Gastrocnemius medialis (tissue), 4 donors: ENCODE data around the gene EXOC7. TPM values are rescaled to one million over a fixed set of nuclear protein-coding genes. Genes with fewer than 3 reads are reported as not detected.

Source experiments
- ATAC-seq, 2 donors: fragments of 150-250 bp; one replicate each; pipeline ENCODE4 v1.9.1; 2016
- DNase-seq, 2 donors: peaks; one replicate each; pipeline ENCODE4 v3.0.0-alpha.2; 2019
- H3K27ac ChIP-seq, 4 donors: fragments of 200-600 bp; sonication (generic); 1 replicate in 1 of 4; 2 replicates in 3 of 4; pipeline ENCODE4 v1.5.1; 2016 to 2018; ENCODE audit warnings: mild to moderate bottlenecking in 2 of 4, moderate library complexity in 1 of 4
- H3K27me3 ChIP-seq, 3 donors: fragments of 200-600 bp; sonication (generic) in 2 of 3; 1 replicate in 1 of 3; 2 replicates in 2 of 3; pipeline versions ENCODE4 v1.5.1 to v1.6.0; 2016 to 2019; ENCODE audit warnings: mild to moderate bottlenecking in 1 of 3, moderate library complexity in 1 of 3
- H3K36me3 ChIP-seq, 2 donors: fragments of 200-600 bp; sonication (generic) in 1 of 2; one replicate each; pipeline ENCODE4 v1.5.1; 2017 to 2018
- H3K4me1 ChIP-seq, 2 donors: fragments of 200-600 bp; sonication (generic) in 1 of 2; one replicate each; pipeline ENCODE4 v1.5.1; 2016 to 2017; ENCODE audit warnings: mild to moderate bottlenecking in 2 of 2
- H3K4me3 ChIP-seq, 4 donors: fragments of 200-600 bp; sonication (generic) in 3 of 4; 1 replicate in 1 of 4; 2 replicates in 3 of 4; pipeline ENCODE4 v1.5.1; 2016 to 2019; ENCODE audit warnings: mild to moderate bottlenecking in 2 of 4
- H3K9me3 ChIP-seq, 3 donors: fragments of 200-600 bp; sonication (generic) in 2 of 3; 1 replicate in 1 of 3; 2 replicates in 2 of 3; pipeline ENCODE4 v1.5.1; 2016 to 2019
- CTCF ChIP-seq, 5 experiments: fragments of 450-650 bp in 3 of 5; fragments of 200-600 bp in 2 of 5; sonication (generic) in 2 of 5; IDR thresholded peaks in 4 of 5; conservative IDR thresholded peaks in 1 of 5; 1 replicate in 4 of 5; 2 replicates in 1 of 5; pipeline ENCODE4 v1.5.1; 2016 to 2019; ENCODE audit warnings: antibody characterized with exemption in 5 of 5, mild to moderate bottlenecking in 3 of 5, moderate library complexity in 3 of 5
- POLR2A ChIP-seq, 2 donors: fragments of 450-650 bp; IDR thresholded peaks; one replicate each; pipeline ENCODE4 v1.6.1; 2017; ENCODE audit warnings: antibody characterized with exemption in 2 of 2, mild to moderate bottlenecking in 2 of 2, moderate library complexity in 2 of 2
- in situ Hi-C, 4 donors: fragments of 200-750 bp; cut with MboI; loops; one replicate each; pipeline versions ENCODE4 v1.15.0 to v1.8.0; 2017; ENCODE audit warnings: low sequenced_read_pairs in 4 of 4
- intact Hi-C: fragments of 100-400 bp; cut with DNase I; formaldehyde crosslinking; loops from one replicate; pipeline ENCODE4 v1.15.1; 2023; ENCODE audit warnings: low total_unique reads
- total RNA-seq, 4 donors: library from RNA; depleted of rRNA; stranded (reverse); fragments of >200 nt; gene quantifications; one replicate each; pipeline versions ENCODE4 v1.1.0 to v1.2.3, GENCODE V29; 2016

Gene EXOC7
- total RNA-seq, 4 donors from 2014 or later, result 49.5 to 70.7 (median 53.9) TPM

GRCh38 chr17:76087531-76087930 lies 16.1 kb downstream of the EXOC7 start:
- Histone ChIP-seq H3K4me1 (no peaks in the 10 kb centered on the region), H3K4me3 (no peak overlapping the region), H3K27me3 (no peaks in the 10 kb centered on the region), H3K9me3 (no peaks in the 10 kb centered on the region), H3K36me3 (peaks cover 0 to 92% of the 10 kb centered on the region in 2 donors), H3K27ac (no peak overlapping the region)
- intact Hi-C loops, result no loop called here
- DNase-seq, result no peak
- in situ Hi-C loops, result no loop called here
- ATAC-seq, result no peak
- no peak for TF ChIP-seq POLR2A (IDR thresholded peaks at IDR 0.05)
- TF ChIP-seq CTCF (IDR thresholded peaks at IDR 0.05 in 4 of 5, conservative IDR thresholded peaks at IDR 0.05 in 1 of 5), result no peak

- intact Hi-C loops, result no loop called here
- TF ChIP-seq CTCF (IDR thresholded peaks at IDR 0.05 in 4 of 5, conservative IDR thresholded peaks at IDR 0.05 in 1 of 5) (no peak), POLR2A (IDR thresholded peaks at IDR 0.05) (no peak)
- Histone ChIP-seq H3K4me1 (no peaks in the 10 kb centered on the region), H3K4me3 (no peak overlapping the region), H3K27me3 (no peaks in the 10 kb centered on the region), H3K9me3 (no peaks in the 10 kb centered on the region), H3K36me3 (peaks cover 0 to 84% of the 10 kb centered on the region in 2 donors), H3K27ac (no peak overlapping the region)
- ATAC-seq (no peak), DNase-seq (no peak)
- in situ Hi-C loops, result no loop called here
Measured at GRCh38 chr17:76086384-76086783, 17.2 kb downstream of the EXOC7 start.

DNA sequence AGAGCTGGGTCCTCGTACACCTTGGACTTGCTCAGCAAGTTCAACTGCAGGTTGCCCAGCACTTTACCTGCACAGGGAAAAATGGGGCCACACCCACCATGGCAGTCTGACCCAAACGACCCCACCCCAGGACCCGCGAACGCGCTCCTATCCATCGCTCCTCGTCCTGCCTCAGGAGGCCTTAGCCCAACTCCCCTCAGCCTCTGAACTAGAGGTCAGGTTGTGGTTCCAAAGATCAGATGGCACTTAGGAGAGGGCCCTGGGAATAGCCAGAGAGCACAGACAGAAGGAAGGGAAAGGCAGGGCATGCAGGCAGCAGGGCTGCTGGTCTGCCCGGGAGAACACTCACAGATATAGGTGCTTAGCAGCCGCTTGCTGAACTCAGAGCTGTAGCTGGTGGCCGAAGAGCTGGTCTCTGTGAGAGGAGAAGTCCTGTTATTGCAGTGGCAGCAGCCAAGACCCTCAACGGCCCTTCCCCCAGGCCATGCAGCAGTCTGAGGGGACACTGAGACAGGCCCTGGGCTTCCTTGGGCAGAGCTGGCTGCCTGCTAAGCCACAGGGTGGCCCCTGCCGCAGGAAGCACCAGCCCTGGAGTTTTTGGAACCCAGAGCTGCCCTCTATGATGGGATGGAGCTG lies 17.7 kb downstream of the EXOC7 start:
- H3K36me3 ChIP-seq, result peaks cover 0 to 79% of the 10 kb centered on the region in 2 donors
- H3K27me3 ChIP-seq, result no peaks in the 10 kb centered on the region
- no peak for TF ChIP-seq CTCF (IDR thresholded peaks at IDR 0.05 in 4 of 5, conservative IDR thresholded peaks at IDR 0.05 in 1 of 5)
- TF ChIP-seq POLR2A (IDR thresholded peaks at IDR 0.05), result no peak
- ATAC-seq, result no peak
- no peaks in the 10 kb centered on the region for H3K9me3 ChIP-seq
- intact Hi-C loops (no loop called here), in situ Hi-C loops (no loop called here)
- no peak overlapping the region for H3K27ac ChIP-seq
- H3K4me1 ChIP-seq, result no peaks in the 10 kb centered on the region
- H3K4me3 ChIP-seq, result no peak overlapping the region
- no peak for DNase-seq

DNA sequence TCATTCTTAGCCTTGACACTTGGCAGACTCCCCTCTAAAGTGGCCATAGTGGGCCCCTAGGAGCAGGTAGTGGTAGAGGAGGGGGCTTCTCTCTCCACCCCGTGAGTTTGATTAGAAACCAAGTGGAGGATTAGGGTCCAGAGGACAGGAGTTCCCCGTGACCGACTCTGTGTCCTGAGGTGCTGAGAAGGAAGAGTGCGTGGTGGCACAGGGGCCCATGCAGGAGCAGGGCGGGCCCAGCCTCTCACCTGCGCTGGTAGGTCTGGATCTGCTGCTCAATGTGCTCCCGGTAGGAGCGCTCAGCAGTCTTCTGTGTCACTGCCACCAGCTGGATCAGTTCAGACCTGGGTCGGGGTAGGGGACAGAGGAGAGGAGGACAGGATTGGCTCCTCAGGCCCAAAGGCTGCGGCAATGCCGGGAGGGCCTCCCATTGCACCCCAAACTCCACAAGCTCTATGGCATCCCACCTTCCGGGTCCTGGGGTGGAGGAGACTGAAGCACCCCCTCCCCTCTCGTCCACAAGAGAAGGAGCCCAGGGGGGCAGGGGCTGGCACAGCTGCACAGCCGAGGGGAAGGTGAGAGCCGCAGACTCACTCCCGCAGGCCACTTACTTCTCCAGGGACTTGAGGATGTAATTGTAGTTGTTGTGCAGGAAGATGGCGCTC lies 18.4 kb downstream of the EXOC7 start:
- Histone ChIP-seq H3K9me3 (no peaks in the 10 kb centered on the region), H3K27ac (no peak overlapping the region), H3K36me3 (peaks cover 0 to 73% of the 10 kb centered on the region in 2 donors), H3K4me3 (no peak overlapping the region), H3K27me3 (no peaks in the 10 kb centered on the region), H3K4me1 (no peaks in the 10 kb centered on the region)
- TF ChIP-seq CTCF (IDR thresholded peaks at IDR 0.05 in 4 of 5, conservative IDR thresholded peaks at IDR 0.05 in 1 of 5) (no peak), POLR2A (IDR thresholded peaks at IDR 0.05) (no peak)
- in situ Hi-C loops (no loop called here), intact Hi-C loops (no loop called here)
- no peak for DNase-seq
- no peak for ATAC-seq
